Progenitor cell of endocrine pancreas (in vitro differentiated cells): ENCODE data around the gene CRTC3. TPM values are rescaled to one million over a fixed set of nuclear protein-coding genes. Genes with fewer than 3 reads are reported as not detected.

Experiments used
- DNase-seq: peaks from one replicate; pipeline ENCODE4 v3.0.0; 2021; ENCODE audit warnings: low spot score; ENCODE audit not compliant: unreplicated experiment
- H3K27ac Mint-ChIP-seq: 2 replicates; pipeline ENCODE4 v1.8.0; 2021; ENCODE audit warnings: mild to moderate bottlenecking, moderate library complexity, mixed read lengths
- H3K27me3 Mint-ChIP-seq: 2 replicates; pipeline ENCODE4 v1.8.0; 2021; ENCODE audit warnings: mixed read lengths
- H3K36me3 Mint-ChIP-seq: 2 replicates; pipeline ENCODE4 v1.8.0; 2022; ENCODE audit warnings: mixed read lengths; ENCODE audit not compliant: insufficient read depth
- H3K4me1 Mint-ChIP-seq: 2 replicates; pipeline ENCODE4 v1.8.0; 2021; ENCODE audit warnings: low read depth, mixed read lengths
- H3K4me3 Mint-ChIP-seq: 2 replicates; pipeline ENCODE4 v1.8.0; 2021; ENCODE audit warnings: low read depth, mild to moderate bottlenecking, moderate library complexity, mixed read lengths
- H3K9me3 Mint-ChIP-seq: 2 replicates; pipeline ENCODE4 v1.8.0; 2021; ENCODE audit warnings: low read depth, mixed read lengths
- CTCF ChIP-seq: fragments of 200-600 bp; sonication (generic); IDR thresholded peaks from one replicate; pipeline ENCODE4 v1.5.0; 2021; ENCODE audit warnings: antibody characterized with exemption, mild to moderate bottlenecking; ENCODE audit not compliant: unreplicated experiment
- total RNA-seq: library from RNA; stranded (reverse); gene quantifications from 2 replicates; pipeline ENCODE4 v1.2.1, GENCODE V29; 2021

Gene CRTC3
- total RNA-seq, 1 donor from 2014 or later, result 34.6 TPM

GRCh38 chr15:90640862-90641261 lies 111.1 kb downstream of the CRTC3 start:
- Mint-ChIP-seq H3K4me1 (no peaks in the 10 kb centered on the region), H3K9me3 (no peaks in the 10 kb centered on the region), H3K27me3 (no peaks in the 10 kb centered on the region), H3K27ac (no peak overlapping the region), H3K36me3 (peaks cover 22% of the 10 kb centered on the region), H3K4me3 (no peak overlapping the region)
- DNase-seq, result no peak
- TF ChIP-seq CTCF, result no peak

GRCh38 chr15:90641581-90642463 lies 112.1 kb downstream of the CRTC3 start:
- no peak overlapping the region for H3K4me3 Mint-ChIP-seq
- no peaks in the 10 kb centered on the region for H3K4me1 Mint-ChIP-seq
- H3K36me3 Mint-ChIP-seq, result peaks cover 20% of the 10 kb centered on the region
- no peak for TF ChIP-seq CTCF
- no peaks in the 10 kb centered on the region for H3K27me3 Mint-ChIP-seq
- no peak for DNase-seq
- no peak overlapping the region for H3K27ac Mint-ChIP-seq
- no peaks in the 10 kb centered on the region for H3K9me3 Mint-ChIP-seq

- Mint-ChIP-seq H3K9me3 (no peaks in the 10 kb centered on the region), H3K4me3 (no peak overlapping the region), H3K27ac (no peak overlapping the region), H3K4me1 (no peaks in the 10 kb centered on the region), H3K27me3 (no peaks in the 10 kb centered on the region), H3K36me3 (peaks cover 20% of the 10 kb centered on the region)
- no peak for TF ChIP-seq CTCF
- no peak for DNase-seq
Observed at GRCh38 chr15:90642464-90643300, 113.0 kb downstream of the CRTC3 start.

GRCh38 chr15:90643301-90643632 lies 113.5 kb downstream of the CRTC3 start:
- Mint-ChIP-seq H3K27me3 (peaks cover 2% of the 10 kb centered on the region), H3K4me3 (no peak overlapping the region), H3K27ac (no peak overlapping the region), H3K9me3 (no peaks in the 10 kb centered on the region), H3K36me3 (peaks cover 19% of the 10 kb centered on the region), H3K4me1 (peaks cover 2% of the 10 kb centered on the region)
- no peak for DNase-seq
- no peak for TF ChIP-seq CTCF

GRCh38 chr15:90644526-90644925 lies 114.8 kb downstream of the CRTC3 start:
- TF ChIP-seq CTCF, result no peak
- no peak overlapping the region for H3K4me3 Mint-ChIP-seq
- H3K9me3 Mint-ChIP-seq, result no peaks in the 10 kb centered on the region
- peaks cover 4% of the 10 kb centered on the region for H3K4me1 Mint-ChIP-seq
- peaks cover 3% of the 10 kb centered on the region for H3K27me3 Mint-ChIP-seq
- no peak for DNase-seq
- H3K36me3 Mint-ChIP-seq, result peaks cover 14% of the 10 kb centered on the region
- H3K27ac Mint-ChIP-seq, result no peak overlapping the region
